Adrenal gland (tissue), 5 donors: ENCODE data around the gene PDE9A.

Experiments
- CTCF ChIP-seq, 6 experiments: fragments of 450-650 bp in 4 of 6; fragments of 200-600 bp in 2 of 6; sonication (generic) in 1 of 6; IDR thresholded peaks; 1 replicate in 5 of 6; 2 replicates in 1 of 6; pipeline versions ENCODE4 v1.5.1 to v1.8.0; 2016 to 2021; ENCODE audit warnings: antibody characterized with exemption in 6 of 6, mild to moderate bottlenecking in 2 of 6, moderate library complexity in 1 of 6
- POLR2A ChIP-seq, 2 donors: fragments of 450-650 bp; IDR thresholded peaks; one replicate each; pipeline ENCODE4 v1.6.1; 2017; ENCODE audit warnings: antibody characterized with exemption in 2 of 2, mild to moderate bottlenecking in 2 of 2, moderate library complexity in 1 of 2
- donor health status: DM: no; HTN: no; CAD: no.

GRCh38 chr21:42704861-42705260 lies 51.4 kb downstream of the PDE9A start:
- no peak for TF ChIP-seq CTCF (IDR thresholded peaks at IDR 0.05)
- no peak for TF ChIP-seq POLR2A (IDR thresholded peaks at IDR 0.05)
